Panc1 (cell line): ENCODE measurements around the gene KLF11.

ENCODE experiments used
- POLR2AphosphoS5 ChIP-seq: IDR thresholded peaks from 2 replicates; pipeline ENCODE4 v1.6.1; 2012; ENCODE audit warnings: mild to moderate bottlenecking, low read depth, low read length, moderate library complexity
- TCF7L2 ChIP-seq: IDR thresholded peaks from 2 replicates; pipeline ENCODE4 v1.6.1; 2011; ENCODE audit warnings: mild to moderate bottlenecking, low read depth, low read length, inconsistent platforms
- TF ChIP-seq, protein P1 (sequence below): fragments of 450-650 bp; IDR thresholded peaks from 2 replicates; pipeline ENCODE4 v1.5.1; 2017; ENCODE audit warnings: mild to moderate bottlenecking
- TF ChIP-seq, protein P2 (sequence below), 2 experiments: IDR thresholded peaks; 2 replicates each; pipeline ENCODE4 v1.6.1; 2011 to 2012; ENCODE audit warnings: low read depth in 2 of 2, control low read depth in 1 of 2, low read length in 1 of 2, mild to moderate bottlenecking in 1 of 2, moderate library complexity in 1 of 2; ENCODE audit not compliant: insufficient read depth in 1 of 2

DNA sequence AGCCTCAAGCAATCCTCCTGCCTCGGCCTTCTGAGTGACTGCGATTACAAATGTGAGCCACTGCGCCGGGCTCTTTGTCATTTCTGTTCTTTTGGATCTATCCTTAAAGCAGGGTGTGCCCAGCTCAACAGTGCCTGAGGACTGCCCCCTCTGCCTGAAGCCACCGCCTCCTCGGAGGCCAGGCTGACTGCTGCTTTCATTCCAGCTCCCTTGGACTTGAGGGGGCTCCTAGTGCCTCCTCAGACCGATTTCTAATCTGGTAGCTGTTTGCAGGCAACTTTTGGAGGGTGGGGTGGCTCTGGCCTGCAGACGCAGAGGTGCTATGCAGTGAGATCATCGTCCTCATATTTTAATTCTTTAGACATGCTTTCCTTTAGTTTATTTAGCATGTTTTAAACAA lies 35.9 kb upstream of the KLF11 start:
- no peak for TF ChIP-seq TCF7L2
- TF ChIP-seq, protein P1, sequence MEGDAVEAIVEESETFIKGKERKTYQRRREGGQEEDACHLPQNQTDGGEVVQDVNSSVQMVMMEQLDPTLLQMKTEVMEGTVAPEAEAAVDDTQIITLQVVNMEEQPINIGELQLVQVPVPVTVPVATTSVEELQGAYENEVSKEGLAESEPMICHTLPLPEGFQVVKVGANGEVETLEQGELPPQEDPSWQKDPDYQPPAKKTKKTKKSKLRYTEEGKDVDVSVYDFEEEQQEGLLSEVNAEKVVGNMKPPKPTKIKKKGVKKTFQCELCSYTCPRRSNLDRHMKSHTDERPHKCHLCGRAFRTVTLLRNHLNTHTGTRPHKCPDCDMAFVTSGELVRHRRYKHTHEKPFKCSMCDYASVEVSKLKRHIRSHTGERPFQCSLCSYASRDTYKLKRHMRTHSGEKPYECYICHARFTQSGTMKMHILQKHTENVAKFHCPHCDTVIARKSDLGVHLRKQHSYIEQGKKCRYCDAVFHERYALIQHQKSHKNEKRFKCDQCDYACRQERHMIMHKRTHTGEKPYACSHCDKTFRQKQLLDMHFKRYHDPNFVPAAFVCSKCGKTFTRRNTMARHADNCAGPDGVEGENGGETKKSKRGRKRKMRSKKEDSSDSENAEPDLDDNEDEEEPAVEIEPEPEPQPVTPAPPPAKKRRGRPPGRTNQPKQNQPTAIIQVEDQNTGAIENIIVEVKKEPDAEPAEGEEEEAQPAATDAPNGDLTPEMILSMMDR: no peak
- TF ChIP-seq, protein P2, sequence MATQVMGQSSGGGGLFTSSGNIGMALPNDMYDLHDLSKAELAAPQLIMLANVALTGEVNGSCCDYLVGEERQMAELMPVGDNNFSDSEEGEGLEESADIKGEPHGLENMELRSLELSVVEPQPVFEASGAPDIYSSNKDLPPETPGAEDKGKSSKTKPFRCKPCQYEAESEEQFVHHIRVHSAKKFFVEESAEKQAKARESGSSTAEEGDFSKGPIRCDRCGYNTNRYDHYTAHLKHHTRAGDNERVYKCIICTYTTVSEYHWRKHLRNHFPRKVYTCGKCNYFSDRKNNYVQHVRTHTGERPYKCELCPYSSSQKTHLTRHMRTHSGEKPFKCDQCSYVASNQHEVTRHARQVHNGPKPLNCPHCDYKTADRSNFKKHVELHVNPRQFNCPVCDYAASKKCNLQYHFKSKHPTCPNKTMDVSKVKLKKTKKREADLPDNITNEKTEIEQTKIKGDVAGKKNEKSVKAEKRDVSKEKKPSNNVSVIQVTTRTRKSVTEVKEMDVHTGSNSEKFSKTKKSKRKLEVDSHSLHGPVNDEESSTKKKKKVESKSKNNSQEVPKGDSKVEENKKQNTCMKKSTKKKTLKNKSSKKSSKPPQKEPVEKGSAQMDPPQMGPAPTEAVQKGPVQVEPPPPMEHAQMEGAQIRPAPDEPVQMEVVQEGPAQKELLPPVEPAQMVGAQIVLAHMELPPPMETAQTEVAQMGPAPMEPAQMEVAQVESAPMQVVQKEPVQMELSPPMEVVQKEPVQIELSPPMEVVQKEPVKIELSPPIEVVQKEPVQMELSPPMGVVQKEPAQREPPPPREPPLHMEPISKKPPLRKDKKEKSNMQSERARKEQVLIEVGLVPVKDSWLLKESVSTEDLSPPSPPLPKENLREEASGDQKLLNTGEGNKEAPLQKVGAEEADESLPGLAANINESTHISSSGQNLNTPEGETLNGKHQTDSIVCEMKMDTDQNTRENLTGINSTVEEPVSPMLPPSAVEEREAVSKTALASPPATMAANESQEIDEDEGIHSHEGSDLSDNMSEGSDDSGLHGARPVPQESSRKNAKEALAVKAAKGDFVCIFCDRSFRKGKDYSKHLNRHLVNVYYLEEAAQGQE (IDR thresholded peaks at IDR 0.05; ENCODE audit: insufficient read depth in 1 of 2, low read depth in 2 of 2, low read length in 1 of 2): no peak
- TF ChIP-seq POLR2AphosphoS5: no peak
